ENCODE data around the gene SH3GL3.

Gene SH3GL3

GRCh38 chr15:83503595-83504364 is 56.6 kb downstream of the SH3GL3 start:
- no peak for DNase-seq (ENCODE audit: low read depth in 1 of 2, low spot score in 1 of 2)

- DNase-seq (ENCODE audit: low read depth in 1 of 2, low spot score in 1 of 2), result no peak
These were observed 57.2 kb downstream of the SH3GL3 start for GRCh38 chr15:83504365-83504764.

GRCh38 chr15:83510001-83510400 is 62.9 kb downstream of the SH3GL3 start:
- DNase-seq (ENCODE audit: low read depth in 1 of 2, low spot score in 1 of 2), result no peak

- no peak for DNase-seq (ENCODE audit: low read depth in 1 of 2, low spot score in 1 of 2)
These were observed 65.3 kb downstream of the SH3GL3 start for GRCh38 chr15:83512459-83512858.

GRCh38 chr15:83514584-83514983 is 67.4 kb downstream of the SH3GL3 start:
- DNase-seq (ENCODE audit: low read depth in 1 of 2, low spot score in 1 of 2), result no peak

- no peak for DNase-seq (ENCODE audit: low read depth in 1 of 2, low spot score in 1 of 2)
These were observed 68.0 kb downstream of the SH3GL3 start for GRCh38 chr15:83515164-83515563.

- DNase-seq (ENCODE audit: low read depth in 1 of 2, low spot score in 1 of 2), result no peak
These were observed 69.8 kb downstream of the SH3GL3 start for GRCh38 chr15:83516935-83517334.

GRCh38 chr15:83526319-83526718 is 79.2 kb downstream of the SH3GL3 start:
- DNase-seq (ENCODE audit: low read depth in 1 of 2, low spot score in 1 of 2), result no peak

GRCh38 chr15:83533410-83533962 is 86.3 kb downstream of the SH3GL3 start:
- no peak for DNase-seq (ENCODE audit: low read depth in 1 of 2, low spot score in 1 of 2)

GRCh38 chr15:83537606-83538005 is 90.5 kb downstream of the SH3GL3 start:
- no peak for DNase-seq (ENCODE audit: low read depth in 1 of 2, low spot score in 1 of 2)

- DNase-seq (ENCODE audit: low read depth in 1 of 2, low spot score in 1 of 2), result no peak
These were observed 91.5 kb downstream of the SH3GL3 start for GRCh38 chr15:83538682-83539081.

- no peak for DNase-seq (ENCODE audit: low read depth in 1 of 2, low spot score in 1 of 2)
These were observed 98.8 kb downstream of the SH3GL3 start for GRCh38 chr15:83545804-83546511.

GRCh38 chr15:83546512-83546888 is 99.4 kb downstream of the SH3GL3 start:
- DNase-seq (ENCODE audit: low read depth in 1 of 2, low spot score in 1 of 2), result no peak

GRCh38 chr15:83547168-83547567 is 100.0 kb downstream of the SH3GL3 start:
- no peak for DNase-seq (ENCODE audit: low read depth in 1 of 2, low spot score in 1 of 2)

- DNase-seq (ENCODE audit: low read depth in 1 of 2, low spot score in 1 of 2), result no peak
These were observed 102.5 kb downstream of the SH3GL3 start for GRCh38 chr15:83549623-83550022.

- DNase-seq (ENCODE audit: low read depth in 1 of 2, low spot score in 1 of 2), result no peak
These were observed 107.4 kb downstream of the SH3GL3 start for GRCh38 chr15:83554558-83554957.

- no peak for DNase-seq (ENCODE audit: low read depth in 1 of 2, low spot score in 1 of 2)
These were observed 108.2 kb downstream of the SH3GL3 start for GRCh38 chr15:83555383-83555782.

GRCh38 chr15:83556068-83556467 is 108.9 kb downstream of the SH3GL3 start:
- no peak for DNase-seq (ENCODE audit: low read depth in 1 of 2, low spot score in 1 of 2)

- no peak for DNase-seq (ENCODE audit: low read depth in 1 of 2, low spot score in 1 of 2)
These were observed 109.6 kb downstream of the SH3GL3 start for GRCh38 chr15:83556754-83557153.

- DNase-seq (ENCODE audit: low read depth in 1 of 2, low spot score in 1 of 2), result no peak
These were observed 111.0 kb downstream of the SH3GL3 start for GRCh38 chr15:83558146-83558545.

- peak in 1 of 2 donors; percentile 47 for DNase-seq (ENCODE audit: low read depth in 1 of 2, low spot score in 1 of 2)
These were observed 112.3 kb downstream of the SH3GL3 start for GRCh38 chr15:83559310-83559966.

- no peak for DNase-seq (ENCODE audit: low read depth in 1 of 2, low spot score in 1 of 2)
These were observed 114.5 kb downstream of the SH3GL3 start for GRCh38 chr15:83561661-83562060.

Data from activated CD4-positive, alpha-beta T cell treated with anti-CD3 and anti-CD28 coated beads, Interleukin-2, amount 50 U/mL, for 24 hours (primary cell).